Measurements from ENCODE around the gene HIGD1B. TPM values are rescaled to one million over a fixed set of nuclear protein-coding genes. Genes with fewer than 3 reads are reported as not detected.

Gene HIGD1B
- total RNA-seq, 1 experiment from 2014 or later = not detected

- ATAC-seq = no peak
- H3K9me2 ChIP-seq (ENCODE audit: insufficient read depth) = no peaks in the 10 kb centered on the region
- POLR2A ChIA-PET = interaction anchor here (1.1 kb wide), 1 partner anchor 87 kb away, joined by 3 read pairs; no protein-coding TSS in a partner anchor
- DNase-seq (ENCODE audit: low read depth, low spot score) = no peak
- no peak overlapping the region for H3K4me2 ChIP-seq (ENCODE audit: low read length)
- CTCF ChIA-PET = interaction anchor here (1.5 to 2.3 kb wide), 2 partner anchors 83 to 87 kb away, joined by 7 to 9 read pairs; no protein-coding TSS in a partner anchor
- H2AFZ ChIP-seq (ENCODE audit: low read depth, low read length, poor library complexity, severe bottlenecking) = no peak overlapping the region
- peaks cover 40 to 61% of the 10 kb centered on the region in 2 experiments for H3K36me3 ChIP-seq (ENCODE audit: control insufficient read depth in 1 of 2, insufficient read depth in 2 of 2, low read length in 2 of 2)
- no peak overlapping the region for H3K4me3 ChIP-seq (replicated peaks in 1 of 2; ENCODE audit: low read depth in 1 of 2, low read length in 2 of 2)
- H3K9ac ChIP-seq (ENCODE audit: low read length) = no peak overlapping the region
- no peaks in the 10 kb centered on the region for H3K9me3 ChIP-seq (ENCODE audit: control insufficient read depth in 1 of 2, insufficient read depth in 1 of 2, low read depth in 1 of 2, low read length in 2 of 2)
- RAD21 ChIA-PET (ENCODE audit: low non-redundant PET in 1 of 2, low total read pairs in 2 of 2, uncharacterized antibody in 2 of 2, unreplicated experiment in 2 of 2) = no interaction called here
- no peaks in the 10 kb centered on the region for H3K4me1 ChIP-seq (ENCODE audit: control insufficient read depth in 1 of 2, insufficient read depth in 2 of 2, low read length in 2 of 2)
- no peaks in the 10 kb centered on the region for H3K27me3 ChIP-seq (ENCODE audit: insufficient read depth, low read length)
- intact Hi-C loops (cut with micrococcal nuclease) = no loop called here
- TF ChIP-seq SRF (IDR thresholded peaks at IDR 0.05; ENCODE audit: low read depth) = no peak
- no peak for TF ChIP-seq CTCF (IDR thresholded peaks at IDR 0.05 in 2 of 3, conservative IDR thresholded peaks at IDR 0.05 in 1 of 3; ENCODE audit: borderline replicate concordance in 1 of 3, insufficient read depth in 1 of 3, low read depth in 2 of 3, low read length in 2 of 3)
- TF ChIP-seq POLR2A (IDR thresholded peaks at IDR 0.05; ENCODE audit: borderline replicate concordance, extremely low read depth, insufficient read depth, insufficient read length) = no peak
- no peak for TF ChIP-seq EZH2 (IDR thresholded peaks at IDR 0.05)
- no peak for TF ChIP-seq CEBPB (IDR thresholded peaks at IDR 0.05; ENCODE audit: low read depth)
- TF ChIP-seq CBX3 (IDR thresholded peaks at IDR 0.05; ENCODE audit: low read depth) = no peak
- TF ChIP-seq SP1 (IDR thresholded peaks at IDR 0.05; ENCODE audit: low read depth) = no peak
- no peak for TF ChIP-seq ZBTB33 (IDR thresholded peaks at IDR 0.05; ENCODE audit: extremely low read depth, insufficient replicate concordance, low read length)
- no peak for TF ChIP-seq ZFX (IDR thresholded peaks at IDR 0.05)
- TF ChIP-seq SIN3A (IDR thresholded peaks at IDR 0.05; ENCODE audit: low read depth) = no peak
- TF ChIP-seq EGR1 (IDR thresholded peaks at IDR 0.05; ENCODE audit: low read depth) = no peak
- no peak for TF ChIP-seq FOSL1 (IDR thresholded peaks at IDR 0.05; ENCODE audit: low read depth)
- TF ChIP-seq YY1 (IDR thresholded peaks at IDR 0.05; ENCODE audit: extremely low read depth, insufficient replicate concordance, low read depth, low read length) = no peak
- TF ChIP-seq MAX (IDR thresholded peaks at IDR 0.05) = no peak
- no TSS peak for BruUV-seq (replicated peaks)
- H3K79me2 ChIP-seq (ENCODE audit: insufficient read depth, low read length) = no peaks in the 10 kb centered on the region
- no peak overlapping the region for H3K27ac ChIP-seq (ENCODE audit: low read depth, low read length)
- no peaks in the 10 kb centered on the region; the same call in 1 of the 2 replicates for H4K20me1 ChIP-seq (ENCODE audit: insufficient read depth)
Observed at GRCh38 chr17:44862278-44862914, 14.7 kb downstream of the HIGD1B start.

All from HCT116 (cell line).